ENCODE measurements around the gene BAMBI. TPM values are rescaled to one million over a fixed set of nuclear protein-coding genes. Genes with fewer than 3 reads are reported as not detected.

Gene BAMBI
- total RNA-seq, 1 donor from 2014 or later, result 217 TPM

- Mint-ChIP-seq H3K27ac (no peak overlapping the region), H3K4me1 (peaks cover 41% of the 10 kb centered on the region), H3K27me3 (ENCODE audit: low read depth) (no peaks in the 10 kb centered on the region), H3K36me3 (no peaks in the 10 kb centered on the region), H3K9me3 (no peaks in the 10 kb centered on the region), H3K4me3 (no peak overlapping the region)
- no peak for TF ChIP-seq CTCF (IDR thresholded peaks at IDR 0.05; ENCODE audit: unreplicated experiment)
- DNase-seq (ENCODE audit: low spot score in 2 of 2, unreplicated experiment in 2 of 2), result no peak
Observed at GRCh38 chr10:28711776-28712175, 34.5 kb downstream of the BAMBI start.

- TF ChIP-seq CTCF (IDR thresholded peaks at IDR 0.05; ENCODE audit: unreplicated experiment), result no peak
- peak overlapping the region; percentile 82 for H3K27ac Mint-ChIP-seq
- peaks cover 34% of the 10 kb centered on the region for H3K4me1 Mint-ChIP-seq
- H3K4me3 Mint-ChIP-seq, result no peak overlapping the region
- H3K9me3 Mint-ChIP-seq, result no peaks in the 10 kb centered on the region
- H3K27me3 Mint-ChIP-seq (ENCODE audit: low read depth), result no peaks in the 10 kb centered on the region
- DNase-seq (ENCODE audit: low spot score in 2 of 2, unreplicated experiment in 2 of 2), result no peak
- H3K36me3 Mint-ChIP-seq, result no peaks in the 10 kb centered on the region
Observed at GRCh38 chr10:28713626-28714352, 36.5 kb downstream of the BAMBI start.

GRCh38 chr10:28714401-28715053 is 37.2 kb downstream of the BAMBI start:
- Mint-ChIP-seq H3K27ac (peak overlapping the region; percentile 57), H3K36me3 (no peaks in the 10 kb centered on the region), H3K4me3 (no peak overlapping the region), H3K27me3 (ENCODE audit: low read depth) (no peaks in the 10 kb centered on the region), H3K9me3 (no peaks in the 10 kb centered on the region), H3K4me1 (peaks cover 30% of the 10 kb centered on the region)
- DNase-seq (ENCODE audit: low spot score in 2 of 2, unreplicated experiment in 2 of 2), result no peak
- no peak for TF ChIP-seq CTCF (IDR thresholded peaks at IDR 0.05; ENCODE audit: unreplicated experiment)

- no peaks in the 10 kb centered on the region for H3K9me3 Mint-ChIP-seq
- no peaks in the 10 kb centered on the region for H3K36me3 Mint-ChIP-seq
- no peak for TF ChIP-seq CTCF (IDR thresholded peaks at IDR 0.05; ENCODE audit: unreplicated experiment)
- no peak for DNase-seq (ENCODE audit: low spot score in 2 of 2, unreplicated experiment in 2 of 2)
- no peak overlapping the region for H3K4me3 Mint-ChIP-seq
- no peak overlapping the region for H3K27ac Mint-ChIP-seq
- H3K27me3 Mint-ChIP-seq (ENCODE audit: low read depth), result no peaks in the 10 kb centered on the region
- H3K4me1 Mint-ChIP-seq, result peaks cover 32% of the 10 kb centered on the region
Observed at GRCh38 chr10:28715246-28715645, 37.9 kb downstream of the BAMBI start.

- H3K36me3 Mint-ChIP-seq, result no peaks in the 10 kb centered on the region
- H3K27ac Mint-ChIP-seq, result no peak overlapping the region
- H3K4me1 Mint-ChIP-seq, result peaks cover 28% of the 10 kb centered on the region
- no peak for TF ChIP-seq CTCF (IDR thresholded peaks at IDR 0.05; ENCODE audit: unreplicated experiment)
- H3K27me3 Mint-ChIP-seq (ENCODE audit: low read depth), result no peaks in the 10 kb centered on the region
- H3K4me3 Mint-ChIP-seq, result no peak overlapping the region
- no peaks in the 10 kb centered on the region for H3K9me3 Mint-ChIP-seq
- DNase-seq (ENCODE audit: low spot score in 2 of 2, unreplicated experiment in 2 of 2), result no peak
Observed at GRCh38 chr10:28715757-28716156, 38.4 kb downstream of the BAMBI start.

Data from mesothelial cell of epicardium (in vitro differentiated cells).